ENCODE data around the gene BTBD6.
"Not testable (repeated sequence)": the region's sequence is repeated elsewhere in the genome, so short reads cannot be mapped to it uniquely, and the experiment has no call there.

BTBD6 gene

DNA sequence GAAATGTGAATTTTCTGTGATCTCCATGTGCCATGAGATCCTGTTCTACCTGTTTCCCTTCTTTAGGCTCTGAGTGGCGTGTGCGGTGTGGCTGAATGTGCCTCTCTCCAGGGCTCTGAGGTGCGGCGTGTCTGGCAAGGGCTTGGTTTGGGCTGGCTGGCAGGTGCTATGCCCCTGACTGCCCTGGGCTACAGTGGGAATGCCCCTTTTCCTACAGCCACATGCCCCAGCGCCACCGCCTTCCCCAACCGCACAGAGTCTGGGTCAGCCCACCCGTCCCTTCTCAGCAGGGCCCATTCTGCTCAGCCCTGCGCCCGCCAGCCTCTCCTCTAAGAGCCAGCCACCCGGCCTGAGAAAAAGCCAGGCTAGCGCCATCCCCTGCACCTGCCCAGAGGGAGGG lies 24.7 kb downstream of the BTBD6 start:
- no peak for DNase-seq

DNA sequence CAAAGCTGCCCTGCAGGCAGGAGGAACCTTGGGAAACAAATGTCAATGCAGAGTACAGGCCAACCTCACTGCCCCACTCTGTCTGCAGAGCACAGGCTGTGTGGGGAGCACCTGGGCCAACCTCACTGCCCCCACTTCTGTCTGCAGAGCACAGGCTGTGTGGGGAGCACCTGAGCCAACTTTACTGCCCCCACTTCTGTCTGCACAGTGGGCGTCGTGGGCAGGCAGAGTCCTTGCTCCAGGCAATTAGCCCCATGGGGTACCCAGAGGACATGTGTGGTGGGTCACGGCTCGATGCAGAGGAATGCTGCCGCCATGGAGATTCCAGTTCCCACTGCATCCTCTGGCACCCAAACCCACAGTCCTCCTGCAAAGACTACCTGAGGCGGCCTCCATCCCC lies 26.3 kb downstream of the BTBD6 start:
- DNase-seq: no peak

DNA sequence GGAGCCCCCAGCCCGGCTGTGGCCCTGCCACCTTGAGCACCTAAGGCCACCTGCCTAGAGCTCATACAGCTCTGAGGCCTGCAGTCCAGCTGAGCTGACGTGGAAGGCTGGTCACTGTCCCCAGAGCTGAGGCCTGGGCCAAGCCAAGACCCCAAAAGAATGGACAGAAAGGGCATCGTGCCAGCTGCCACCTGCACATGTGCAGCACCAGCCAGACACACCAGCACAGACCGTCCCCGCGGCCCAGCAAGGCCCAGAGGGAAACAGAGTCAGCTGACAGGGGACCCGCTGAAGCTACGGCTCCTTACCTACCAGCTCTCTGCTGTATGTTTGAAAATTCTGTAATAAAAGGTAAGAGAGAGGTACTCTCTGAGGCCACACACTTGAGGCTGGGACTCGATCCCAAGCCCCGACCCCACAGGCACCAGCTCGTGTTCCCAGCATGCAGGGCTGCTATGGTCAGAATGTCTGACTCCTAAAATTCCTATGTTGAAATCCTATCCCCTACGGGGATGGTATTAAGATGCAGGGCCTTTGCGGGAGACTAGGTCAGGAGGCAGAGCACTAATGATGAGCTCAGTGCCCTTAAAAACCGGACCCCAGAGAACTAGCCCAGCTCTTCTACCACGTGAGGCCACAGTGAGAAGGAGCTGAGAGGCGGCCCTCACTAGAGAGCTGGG lies 27.1 kb downstream of the BTBD6 start:
- no peak for DNase-seq

DNA sequence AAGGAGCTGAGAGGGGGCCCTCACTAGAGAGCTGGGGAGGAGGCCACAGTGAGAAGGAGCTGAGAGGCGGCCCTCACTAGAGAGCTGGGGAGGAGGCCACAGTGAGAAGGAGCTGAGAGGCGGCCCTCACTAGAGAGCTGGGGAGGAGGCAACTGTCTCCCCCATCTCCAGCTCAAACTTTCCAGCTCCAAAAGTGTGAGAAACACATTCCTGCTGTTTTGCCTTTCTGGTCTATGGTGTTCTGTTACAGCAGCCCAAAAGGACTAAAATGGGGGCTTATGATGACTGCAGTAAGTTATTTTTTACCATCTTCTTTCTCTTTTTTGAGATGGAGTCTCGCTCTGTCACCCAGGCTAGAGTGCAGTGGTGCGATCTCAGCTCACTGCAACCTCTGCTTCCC lies 29.1 kb downstream of the BTBD6 start:
- DNase-seq: not testable (repeated sequence)

DNA sequence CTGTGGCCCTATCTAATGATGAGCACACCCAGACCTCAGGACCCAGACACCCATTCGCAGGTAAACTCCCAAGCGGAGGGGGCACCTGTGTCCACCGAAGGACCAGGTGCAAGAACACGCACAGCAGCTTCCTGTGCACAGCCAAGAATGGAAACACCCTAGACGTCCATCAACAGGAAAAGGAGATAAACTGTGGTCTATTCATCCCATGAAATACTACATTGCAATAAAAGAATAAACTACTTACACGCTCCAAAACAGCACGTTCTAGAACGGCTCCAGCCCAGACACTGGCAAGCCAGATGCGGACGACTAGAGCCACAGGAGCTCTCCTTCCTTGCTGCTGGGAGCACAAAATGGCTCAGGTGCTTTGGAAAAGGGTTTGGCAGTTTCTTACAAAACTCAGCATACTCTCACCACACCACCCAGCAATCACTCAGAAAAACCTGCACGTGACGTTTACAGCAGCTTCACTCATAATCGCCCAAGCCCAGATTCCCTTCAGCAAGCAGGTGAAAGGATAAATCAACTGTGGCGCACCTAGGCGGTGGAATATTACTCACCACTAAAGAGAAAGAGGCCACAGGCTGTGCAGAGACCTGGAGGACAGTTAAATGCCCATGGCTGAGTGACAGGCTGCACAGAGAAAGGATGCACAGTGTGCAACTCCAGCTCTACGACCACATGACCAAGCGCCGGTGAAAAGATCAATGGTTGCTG lies 31.5 kb downstream of the BTBD6 start:
- DNase-seq: no peak

DNA sequence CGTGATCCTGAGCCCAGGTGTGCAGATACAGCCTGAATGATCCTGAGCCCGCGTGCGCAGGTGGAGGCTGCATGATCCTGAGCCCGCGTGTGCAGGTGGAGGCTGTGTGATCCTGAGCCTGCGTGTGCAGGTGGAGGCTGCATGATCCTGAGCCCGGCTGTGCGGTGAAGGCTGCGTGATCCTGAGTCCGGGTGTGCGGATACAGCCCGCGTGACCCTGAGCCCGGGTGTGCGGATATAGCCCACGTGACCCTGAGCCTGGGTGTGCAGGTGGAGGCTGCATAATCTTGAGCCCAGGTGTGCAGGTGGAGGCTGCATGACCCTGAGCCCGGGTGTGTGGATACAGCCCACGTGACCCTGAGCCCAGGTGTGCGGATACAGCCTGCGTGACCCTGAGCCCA lies 32.2 kb downstream of the BTBD6 start:
- DNase-seq: no peak

DNA sequence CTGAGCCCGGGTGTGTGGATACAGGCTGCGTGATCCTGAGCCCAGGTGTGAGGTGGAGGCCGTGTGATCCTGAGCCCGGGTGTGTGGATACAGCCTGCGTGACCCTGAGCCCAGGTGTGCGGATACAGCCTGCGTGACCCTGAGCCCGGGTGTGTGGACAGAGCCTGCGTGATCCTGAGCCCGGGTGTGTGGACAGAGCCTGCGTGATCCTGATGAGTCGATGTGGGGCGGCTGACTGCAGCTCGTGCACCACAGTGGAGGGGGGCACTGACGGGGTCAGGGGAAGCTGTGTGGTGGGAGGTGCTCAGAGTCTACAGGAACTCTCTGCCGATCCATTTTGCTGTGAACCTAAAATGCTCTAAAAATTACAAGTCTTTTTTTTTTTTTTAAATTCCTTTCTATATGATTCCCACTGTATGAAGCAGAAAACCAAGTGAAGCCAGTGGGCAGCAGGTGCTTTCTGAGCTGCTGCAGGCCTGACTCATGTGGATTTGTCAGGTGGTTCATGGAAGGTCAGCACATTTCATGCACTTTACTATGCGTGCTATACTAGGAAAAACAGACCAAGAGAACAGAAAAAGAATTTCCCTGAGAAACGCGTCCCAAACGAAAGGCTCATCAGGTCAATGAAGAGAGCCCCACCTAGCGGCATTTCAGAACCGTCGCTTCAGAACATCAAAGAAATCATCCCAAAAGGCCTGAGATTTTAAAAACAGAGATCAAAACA lies 33.2 kb downstream of the BTBD6 start:
- no peak for DNase-seq

DNA sequence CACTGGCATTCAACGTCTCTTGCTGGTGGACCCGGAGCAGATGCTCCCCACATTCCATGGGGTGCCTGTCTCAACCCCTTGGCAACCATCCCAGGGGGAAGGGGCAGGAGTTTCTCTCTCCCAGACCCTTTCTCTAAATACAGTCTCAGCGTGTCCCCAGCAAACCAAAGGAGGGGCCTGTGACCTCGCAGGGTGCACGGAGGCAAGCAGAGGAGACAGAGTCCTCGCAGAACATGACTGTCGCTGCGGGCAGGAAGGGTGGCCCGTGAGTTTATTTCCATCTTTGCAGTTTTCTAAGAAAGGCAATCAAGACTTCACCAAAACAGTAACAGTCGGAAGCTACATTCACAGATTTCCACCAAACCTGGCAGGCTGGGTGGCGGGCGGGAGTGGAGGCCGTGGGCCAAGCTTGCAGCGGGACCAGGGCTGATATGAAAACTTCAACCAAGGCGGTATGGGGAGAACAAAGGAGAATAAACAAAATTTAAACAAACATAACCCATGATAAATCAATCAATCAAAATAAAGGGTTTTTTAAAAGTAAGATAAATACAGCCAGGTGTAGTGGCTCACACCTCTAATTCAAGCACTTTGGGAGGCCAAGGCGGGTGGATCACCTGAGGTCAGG lies 33.9 kb downstream of the BTBD6 start:
- no peak for DNase-seq

DNA sequence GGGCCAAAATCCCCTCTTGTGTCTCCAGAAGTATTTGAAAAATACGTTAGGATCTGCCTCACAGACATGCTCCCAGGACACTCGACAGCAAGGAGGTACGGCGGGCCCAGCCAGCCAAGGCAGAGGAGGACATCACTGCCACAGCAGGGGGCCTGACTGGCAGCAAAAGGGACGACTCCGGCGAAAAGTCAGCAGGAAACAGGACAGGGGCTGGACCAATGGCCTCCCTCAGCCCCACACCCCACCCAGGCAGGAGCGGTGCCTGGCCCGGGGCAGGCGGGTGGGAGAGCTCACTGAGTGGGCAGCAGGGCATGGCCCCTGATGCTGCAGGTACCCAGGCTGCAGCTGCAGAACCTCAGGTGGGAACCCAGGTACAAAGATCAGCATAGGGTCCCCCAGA lies 34.7 kb downstream of the BTBD6 start:
- no peak for DNase-seq

DNA sequence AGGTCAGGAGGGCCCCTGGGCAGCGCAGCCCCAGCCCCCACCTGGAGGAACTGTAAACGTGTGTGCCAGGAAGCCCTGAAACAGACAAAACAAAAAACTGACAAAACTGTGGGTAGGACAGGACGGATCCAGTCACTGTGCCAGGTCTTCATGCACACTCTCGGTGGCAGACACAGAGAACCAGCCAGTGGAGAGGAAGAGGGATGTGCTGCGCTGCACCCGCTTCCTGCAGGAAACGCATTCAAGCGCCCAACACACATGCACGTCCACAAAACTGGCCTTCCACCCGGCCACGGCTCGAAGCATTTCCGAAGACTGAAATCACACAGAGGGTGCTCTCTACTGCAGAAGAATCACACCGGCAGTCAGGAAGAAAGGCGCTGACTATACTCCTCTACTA lies 35.6 kb downstream of the BTBD6 start:
- DNase-seq: no peak

DNA sequence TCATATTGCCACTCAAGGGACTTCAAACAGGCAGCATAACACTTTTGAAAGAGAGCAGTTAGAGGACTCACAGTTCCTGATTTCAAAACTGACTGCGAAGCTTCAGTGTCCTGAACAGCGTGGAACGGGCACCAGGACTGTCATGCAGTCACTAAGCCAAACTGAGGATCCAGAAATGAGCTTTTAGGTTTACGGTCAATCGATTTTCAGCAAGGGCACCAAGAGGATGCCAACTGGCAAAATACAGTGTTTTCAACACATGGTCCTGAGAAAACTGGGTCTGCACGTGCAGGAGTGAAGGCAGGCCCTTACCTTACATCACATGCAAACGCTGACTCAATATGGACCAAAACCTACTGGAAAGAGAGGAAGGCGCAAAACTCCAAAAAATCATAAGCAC lies 36.8 kb downstream of the BTBD6 start:
- no peak for DNase-seq

DNA sequence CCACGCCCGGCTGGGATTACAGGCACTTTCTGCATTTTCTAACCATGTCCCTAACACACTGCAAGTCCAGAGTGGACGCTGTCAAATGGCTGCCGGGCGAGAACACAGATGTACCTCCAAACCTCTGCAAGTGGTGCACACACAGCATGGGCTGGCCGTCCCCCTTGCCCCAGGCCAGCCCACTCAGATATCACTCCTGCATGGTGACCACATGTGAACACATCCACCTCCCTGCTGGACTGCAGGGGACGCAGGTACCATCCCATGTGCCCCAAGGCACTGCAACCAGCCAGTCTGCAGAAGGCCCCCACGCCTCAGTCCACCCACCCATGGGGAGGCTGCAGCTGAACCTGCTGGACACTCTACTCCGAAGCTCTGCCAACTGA lies 38.4 kb downstream of the BTBD6 start:
- no peak for DNase-seq

DNA sequence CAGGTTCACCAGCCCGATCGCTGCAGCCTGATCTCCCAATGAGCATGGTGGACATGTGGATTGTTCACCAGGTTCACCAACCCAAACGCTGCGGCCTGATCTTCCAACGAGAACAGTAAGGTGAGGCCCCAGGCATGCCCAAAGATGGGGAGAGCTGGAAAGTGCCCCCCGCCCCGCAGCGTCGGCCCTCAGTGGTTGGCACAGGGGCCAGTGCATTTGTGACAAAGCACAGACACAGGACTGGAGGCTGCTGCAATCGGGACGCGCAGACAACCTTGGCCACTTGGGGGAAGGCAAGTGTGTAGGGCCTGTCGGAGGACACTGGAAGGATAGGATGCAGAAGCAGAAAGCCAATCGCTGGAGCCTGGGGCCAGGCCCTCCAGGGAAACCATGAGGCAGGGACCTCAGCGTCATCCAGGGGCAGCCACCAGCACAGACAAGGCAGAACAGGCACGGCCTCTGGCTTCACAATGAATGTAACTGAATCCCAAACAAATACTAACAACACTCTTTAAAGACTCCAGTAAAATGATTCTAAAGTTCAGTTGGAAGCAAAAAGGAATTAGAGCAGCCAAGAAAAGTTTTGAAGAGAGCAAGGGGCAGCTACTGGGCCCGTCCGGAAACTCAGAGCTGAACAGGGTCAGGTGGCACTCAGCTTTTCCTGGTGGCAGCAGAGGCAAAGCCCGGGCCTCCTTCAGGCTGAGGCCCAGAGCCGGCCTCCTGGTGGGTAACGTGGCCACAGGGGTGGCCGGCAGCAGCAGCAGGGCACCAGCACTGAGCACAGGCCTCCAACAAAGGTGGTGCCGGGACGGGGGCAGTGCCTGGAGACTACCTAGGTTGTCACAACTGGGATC lies 39.1 kb downstream of the BTBD6 start:
- DNase-seq: no peak

DNA sequence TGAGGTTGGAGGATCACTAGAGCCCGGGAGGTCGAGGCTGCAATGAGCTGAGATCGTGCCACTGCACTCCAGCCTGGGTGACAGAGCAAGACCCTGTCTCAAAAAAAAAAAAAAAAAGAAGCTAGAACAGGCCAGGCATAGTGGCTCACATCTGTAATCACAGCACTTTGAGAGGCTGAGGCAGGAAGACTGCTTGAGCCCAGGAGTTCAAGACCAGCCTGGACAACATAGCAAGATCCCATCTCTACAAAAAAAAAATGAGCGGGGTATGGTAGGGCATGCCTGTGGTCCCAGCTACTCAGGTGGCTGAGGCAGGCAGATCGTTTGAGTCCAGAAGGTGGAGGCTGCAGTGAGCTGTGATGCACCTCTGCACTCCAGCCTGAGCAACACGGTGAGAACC lies 40.6 kb downstream of the BTBD6 start:
- not testable (repeated sequence) for DNase-seq

DNA sequence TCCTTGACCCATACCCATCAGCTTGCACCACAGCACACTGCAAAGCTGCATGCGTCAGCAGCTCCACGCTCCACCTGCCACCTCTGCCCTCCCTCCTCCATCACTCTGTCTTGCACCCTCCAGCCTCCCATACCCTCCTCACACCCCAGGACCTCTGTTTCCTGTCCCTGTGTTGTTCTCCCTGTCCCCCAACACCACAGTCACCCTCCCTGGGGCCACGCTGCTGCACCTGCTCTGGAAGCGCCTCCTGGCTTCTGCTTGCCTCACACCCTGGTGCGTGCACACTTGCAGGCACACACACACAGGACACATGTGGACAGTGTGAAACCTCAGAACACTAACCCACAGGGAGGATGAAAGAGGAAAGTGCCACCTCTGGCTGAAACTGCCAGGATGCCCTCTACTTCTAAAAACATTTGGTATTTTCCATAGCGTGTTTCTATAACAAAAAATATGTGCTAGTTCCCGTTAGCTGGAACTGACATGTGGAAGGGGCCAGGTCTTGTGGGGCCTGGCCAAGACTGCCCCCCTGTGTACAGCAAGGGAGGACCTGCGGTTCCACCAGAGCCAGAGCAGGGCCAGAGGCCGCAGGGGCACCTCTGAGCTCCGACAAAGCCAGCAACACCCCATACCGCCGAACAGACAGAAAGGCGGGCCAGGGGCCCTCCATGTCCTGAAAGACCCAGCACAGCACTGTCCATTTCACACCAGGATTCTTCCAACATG lies 42.5 kb downstream of the BTBD6 start:
- DNase-seq: no peak

DNA sequence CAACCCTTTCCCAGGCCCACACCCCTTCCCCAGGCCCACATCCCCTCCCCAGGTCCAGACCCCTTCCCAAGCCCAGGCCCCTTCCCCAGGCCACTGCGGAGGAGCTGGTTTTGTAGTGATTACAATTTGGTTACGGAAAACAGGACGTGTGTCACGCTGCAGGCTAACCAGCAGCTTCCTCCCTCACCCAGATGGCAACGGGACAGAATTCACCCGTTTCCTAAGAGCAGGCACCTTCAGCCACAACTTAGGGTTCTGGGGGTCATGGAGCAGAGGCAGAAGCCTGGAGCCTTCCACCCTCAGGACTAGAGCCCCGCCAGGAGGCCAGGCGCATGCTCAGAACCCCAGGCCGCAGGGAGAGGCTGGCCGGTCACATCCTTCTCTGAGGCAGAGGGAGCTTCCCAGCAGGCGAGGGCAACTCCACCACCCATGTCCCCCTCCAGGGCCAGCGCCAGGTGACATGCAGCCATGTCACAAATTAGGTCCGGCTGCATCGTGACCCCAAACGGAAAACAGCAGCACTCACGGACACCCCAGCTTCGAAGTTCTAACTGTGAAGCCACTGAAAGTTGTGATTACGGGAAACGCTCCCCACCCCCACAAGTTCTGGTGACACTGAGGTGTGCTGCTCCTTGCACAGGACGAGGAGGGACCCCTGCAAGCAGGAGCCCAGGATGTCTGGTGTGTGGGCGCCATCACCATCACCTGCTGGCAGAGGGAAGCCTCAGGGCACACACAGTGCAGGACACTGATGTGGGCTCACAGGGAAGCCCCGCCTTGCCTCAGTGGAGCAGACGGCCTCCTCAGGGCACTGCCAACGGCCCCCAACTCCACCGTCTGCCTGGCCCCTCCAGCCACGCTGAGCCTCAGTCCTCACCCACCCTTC lies 44.7 kb downstream of the BTBD6 start:
- DNase-seq: no peak

DNA sequence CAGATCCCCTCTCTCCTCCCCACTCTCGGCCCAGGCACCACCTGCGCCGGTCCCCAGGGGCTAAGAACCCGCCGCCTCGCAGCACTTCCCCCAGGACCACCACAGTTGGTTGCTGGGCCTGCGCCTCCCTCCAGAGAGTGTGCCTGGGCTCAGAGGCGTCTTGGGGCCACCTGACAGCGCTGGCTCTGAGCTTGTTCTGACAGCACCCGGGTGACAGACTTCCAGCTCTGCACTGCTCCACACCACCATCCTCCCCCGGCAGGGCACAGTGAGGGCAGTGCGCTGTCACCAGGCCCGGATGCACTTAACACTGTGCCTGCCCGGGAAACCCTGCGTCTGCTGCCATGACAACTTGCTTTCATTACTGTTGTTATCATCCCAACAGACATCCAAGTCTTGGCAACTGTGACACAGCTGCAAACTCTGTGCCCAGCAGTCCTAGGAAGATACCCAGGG lies 45.8 kb downstream of the BTBD6 start:
- DNase-seq: peak; percentile 27

DNA sequence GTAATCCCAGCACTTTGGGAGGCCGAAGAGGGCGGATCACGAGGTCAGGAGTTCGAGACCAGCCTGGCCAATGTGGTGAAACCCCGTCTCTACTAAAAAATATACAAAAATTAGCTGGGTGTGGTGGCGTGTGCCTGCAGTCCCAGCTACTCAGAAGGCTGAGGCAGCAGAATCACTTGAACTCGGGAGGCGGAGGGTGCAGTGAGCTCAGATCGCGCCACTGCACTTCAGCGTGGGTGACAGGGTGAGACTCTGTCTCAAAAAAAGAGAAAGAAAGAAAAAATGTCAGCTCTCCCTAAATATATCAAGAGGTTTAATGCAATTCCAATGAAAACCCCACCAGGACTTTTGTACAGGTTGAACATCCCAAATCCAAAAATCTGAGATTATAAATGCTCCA lies 49.0 kb downstream of the BTBD6 start:
- not testable (repeated sequence) for DNase-seq

DNA sequence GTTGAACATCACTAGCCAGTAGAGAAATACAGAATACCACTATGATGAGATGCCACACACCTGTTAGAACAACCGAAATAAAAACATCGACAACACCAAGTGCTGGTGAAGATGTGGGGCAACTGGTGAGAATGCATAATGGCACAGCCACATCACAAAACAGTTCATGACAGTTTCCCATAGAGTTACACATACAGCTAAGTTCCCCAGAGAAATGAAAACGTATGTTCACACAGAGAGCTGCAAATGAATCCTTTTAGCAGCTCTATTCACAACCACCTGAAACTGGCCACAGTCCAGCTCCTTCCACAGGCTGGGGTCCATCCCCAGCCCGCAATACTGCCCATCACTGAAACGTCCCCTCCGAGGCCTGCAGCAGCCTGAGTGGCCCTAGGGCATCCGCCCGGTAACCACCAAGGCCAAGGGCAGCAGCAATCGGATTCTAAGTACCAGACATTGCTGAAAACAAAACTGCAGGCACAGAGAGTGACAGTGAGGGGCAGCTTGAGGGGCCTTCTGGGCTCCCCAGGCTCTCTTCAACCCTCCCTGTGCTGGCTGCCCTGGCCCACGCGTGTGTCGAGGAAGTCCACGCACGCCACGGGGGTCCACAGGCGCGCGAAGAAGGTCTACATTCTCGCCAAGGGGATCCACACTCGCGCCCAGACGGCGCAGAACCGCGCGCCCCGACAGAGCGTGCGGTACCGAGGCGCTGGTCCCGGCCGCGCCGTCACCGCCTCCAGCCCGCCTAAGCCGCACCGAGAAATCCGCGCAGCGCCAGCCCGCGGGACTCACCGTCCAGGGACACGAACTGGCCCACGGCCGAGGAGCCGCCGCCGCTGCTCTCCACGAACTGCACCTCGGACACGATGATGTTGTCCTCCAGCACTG lies 51.6 kb downstream of the BTBD6 start:
- DNase-seq: peak; percentile 28
